Measurements from ENCODE around the gene C1QTNF4. TPM values are rescaled to one million over a fixed set of nuclear protein-coding genes. Genes with fewer than 3 reads are reported as not detected.

The C1QTNF4 gene
- total and polyA plus RNA-seq, 9 of the 15 experiments (the other 6 are each of a cell fraction or from before 2014, with no cell fraction given) = not detected

- Histone ChIP-seq H3K9me1 (ENCODE audit: control insufficient read depth, insufficient read depth, low read length) (no peaks in the 10 kb centered on the region), H3K4me2 (ENCODE audit: insufficient read depth, low read length) (no peak overlapping the region), H2AFZ (ENCODE audit: low read depth, low read length) (no peak overlapping the region), H3K4me1 (replicated peaks in 1 of 2; ENCODE audit: control insufficient read depth in 2 of 2, insufficient read depth in 2 of 2, low read length in 2 of 2) (peaks cover 0 to 14% of the 10 kb centered on the region in 2 experiments; a peak in 1 of 5 replicates), H3K4me3 (no peak overlapping the region), H3K36me3 (ENCODE audit: control insufficient read depth, insufficient read depth, low read length) (peaks cover 31% of the 10 kb centered on the region; the same call in 2 of the 3 replicates), H3K79me2 (ENCODE audit: control insufficient read depth, insufficient read depth, low read length) (peaks cover 2% of the 10 kb centered on the region; the same call in 1 of the 3 replicates), H3K27ac (ENCODE audit: extremely low read depth, low read depth, low read length) (no peak overlapping the region), H3K9me3 (replicated peaks; ENCODE audit: control insufficient read depth, insufficient read depth, low read depth, low read length) (no peaks in the 10 kb centered on the region), H3K27me3 (ENCODE audit: control insufficient read depth in 2 of 2, insufficient read depth in 2 of 2, low read length in 2 of 2) (0 out of 5 replicates have a peak, but pooled peaks cover 0 to 2% of the 10 kb centered on the region in 2 experiments), H3K9ac (ENCODE audit: insufficient read depth in 1 of 2, low read depth in 2 of 2, low read length in 2 of 2) (peak overlapping the region in 1 of 2 experiments; percentile 0; a peak in 1 of 4 replicates), H4K20me1 (replicated peaks; ENCODE audit: control insufficient read depth, insufficient read depth, low read length) (no peaks in the 10 kb centered on the region)
- no TSS peak for BruUV-seq (replicated peaks)
- DNase-seq (ENCODE audit: extremely low read depth in 1 of 4, low spot score in 3 of 4) (no peak), ATAC-seq (no peak), FAIRE-seq (no peak)
- intact Hi-C loops (cut with micrococcal nuclease) (no loop called here), in situ Hi-C loops (cut with MboI) (no loop called here)
- ChIA-PET CTCF (ENCODE audit: low intra/inter-chr PET ratio) (no interaction called here), POLR2A (interaction anchor here (0.6 to 4.2 kb wide), 8 partner anchors 8 to 74 kb away, joined by 3 to 35 read pairs (median 4); partner anchors contain the start of gene C1QTNF4)
- 49% methylated on average over 6 of the region's 6 CpGs for WGBS (ENCODE audit: insufficient coverage, low coverage, missing lambda C conversion rate)
- TF ChIP-seq, protein P1, sequence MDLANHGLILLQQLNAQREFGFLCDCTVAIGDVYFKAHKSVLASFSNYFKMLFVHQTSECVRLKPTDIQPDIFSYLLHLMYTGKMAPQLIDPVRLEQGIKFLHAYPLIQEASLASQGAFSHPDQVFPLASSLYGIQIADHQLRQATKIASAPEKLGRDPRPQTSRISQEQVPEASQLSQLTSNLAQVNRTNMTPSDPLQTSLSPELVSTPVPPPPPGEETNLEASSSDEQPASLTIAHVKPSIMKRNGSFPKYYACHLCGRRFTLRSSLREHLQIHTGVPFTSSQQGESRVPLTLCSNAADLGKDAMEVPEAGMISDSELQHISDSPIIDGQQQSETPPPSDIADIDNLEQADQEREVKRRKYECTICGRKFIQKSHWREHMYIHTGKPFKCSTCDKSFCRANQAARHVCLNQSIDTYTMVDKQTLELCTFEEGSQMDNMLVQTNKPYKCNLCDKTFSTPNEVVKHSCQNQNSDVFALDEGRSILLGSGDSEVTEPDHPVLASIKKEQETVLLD (IDR thresholded peaks at IDR 0.05) = no peak
- TF ChIP-seq ZNF263 (CRISPR knock-in tag; IDR thresholded peaks at IDR 0.05; ENCODE audit: borderline replicate concordance) = peak; percentile 90
Measured at GRCh38 chr11:47587039-47587716, 7.0 kb downstream of the C1QTNF4 start.

Data from K562 (cell line).